ENCODE results near the gene PHF14.

The PHF14 gene

DNA sequence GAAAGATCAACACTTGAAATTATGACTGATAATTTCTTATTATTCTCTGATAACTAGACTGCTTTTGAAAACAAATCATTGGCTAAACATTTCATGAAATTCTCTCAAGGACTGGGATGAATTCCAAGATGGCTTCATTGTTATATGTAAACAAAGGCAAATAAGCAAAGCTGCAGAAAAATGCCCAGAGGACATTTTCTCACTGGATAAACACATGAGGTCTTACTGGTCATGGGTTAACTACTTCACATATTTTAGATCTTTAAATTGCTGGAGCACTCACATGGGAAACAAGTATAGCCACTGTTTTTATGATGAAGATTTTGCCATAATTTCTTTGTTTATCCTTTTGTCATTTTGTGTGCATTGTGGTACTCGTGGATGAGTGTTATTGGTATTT, 239.1 kb downstream of the PHF14 start:
- no peak for DNase-seq

GRCh38 chr7:11213266-11213665, 239.6 kb downstream of the PHF14 start:
- DNase-seq, result no peak

DNA sequence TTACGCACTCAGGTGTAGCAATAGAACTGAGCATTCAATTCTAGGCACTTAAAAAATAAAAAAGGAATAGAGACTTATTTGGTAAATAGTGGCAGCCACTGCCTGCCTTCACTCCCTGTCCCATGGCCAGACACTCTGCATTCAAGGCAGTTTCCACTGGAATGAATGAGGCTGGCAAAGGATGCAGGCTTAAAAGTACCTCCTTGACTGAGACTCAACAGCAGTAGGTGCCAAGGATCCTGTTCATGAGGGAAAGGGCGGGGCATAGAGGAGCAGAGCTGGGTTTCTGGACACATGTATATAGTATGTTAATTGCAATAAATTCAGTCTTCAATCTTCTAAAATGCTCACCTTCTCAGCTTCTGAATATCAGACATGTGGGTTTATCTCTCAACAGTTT, 242.6 kb downstream of the PHF14 start:
- DNase-seq, result no peak

GRCh38 chr7:11217848-11218565, 244.3 kb downstream of the PHF14 start:
- no peak for DNase-seq

Measured in NCI-H510A treated with DMSO at 0.1 percent for 48 hours (cell line).